ENCODE data around the gene FAHD1. TPM values are rescaled to one million over a fixed set of nuclear protein-coding genes. Genes with fewer than 3 reads are reported as not detected.

FAHD1 gene
- total RNA-seq (2011; cell fraction: chromatin; rRNA removed; ENCODE audit: low replicate concordance) = 5.4 and 10.8 TPM in 2 replicates
- total RNA-seq (2011; cell fraction: nucleolus; rRNA removed) = 15.9 and 20.5 TPM in 2 replicates
- 9.8 and 10.6 TPM in 2 replicates for total RNA-seq (2011; cell fraction: nucleoplasm; rRNA removed)
- total RNA-seq (2014; rRNA removed) (20.9 and 25.9 TPM in 2 replicates), total RNA-seq (2014; rRNA removed; fragmentation: Illumina TruSeq; extraction: Trizol) (6.8 and 7.1 TPM in 2 replicates), total RNA-seq (2015; rRNA removed; fragmentation: Illumina TruSeq; extraction: Trizol) (10.7 and 11.1 TPM in 2 replicates), total RNA-seq (2021) (9.6 and 12.1 TPM in 2 replicates), polyA plus RNA-seq (2011; rRNA removed) (8.0 and 11.2 TPM in 2 replicates), polyA plus RNA-seq (2014; fragmentation: Illumina TruSeq; extraction: Trizol) (6.7 and 7.1 TPM in 2 replicates), polyA plus RNA-seq (2014; fragmentation: Nextera tagmentation; extraction: Ambion mirVana) (1 to 10 TPM; 2.2 to 3.5 TPM), polyA plus RNA-seq (2014; rRNA removed) (14.3 and 14.8 TPM in 2 replicates), polyA minus RNA-seq (2011; rRNA and poly(A)+ RNA removed) (4.5 and 12.2 TPM in 2 replicates), Bru-seq, nascent RNA (percentile 55 among the genes with signal in this experiment), BruChase-seq, experiment 1, labeled RNA remaining after a 2-hour chase (percentile 53 among the genes with signal in this experiment), BruChase-seq, experiment 2, labeled RNA remaining after a 6-hour chase (percentile 56 among the genes with signal in this experiment)
- 10.1 and 27.8 TPM in 2 replicates for polyA plus RNA-seq (2011; cell fraction: cytosol; rRNA removed)
- polyA plus RNA-seq (2011; cell fraction: nucleus; rRNA removed) = 3.8 and 6.9 TPM in 2 replicates
- 9.2 and 12.0 TPM in 2 replicates for polyA plus RNA-seq (2012)
- polyA minus RNA-seq (2011; cell fraction: cytosol; rRNA and poly(A)+ RNA removed) = 9.6 and 13.4 TPM in 2 replicates
- polyA minus RNA-seq (2011; cell fraction: nucleus; rRNA and poly(A)+ RNA removed) = 9.6 and 10.6 TPM in 2 replicates
- long read RNA-seq, experiment 1, transcript FAHD1-203 (1 exons, 1,974 nt) = major isoform, 47 of 50 reads
- long read RNA-seq, experiment 1, partial matches to known transcripts = 0 of 50 reads
- long read RNA-seq, experiment 1, other reads (novel, unspliced or antisense) = 3 of 50 reads
- long read RNA-seq, experiment 2, transcript FAHD1-203 (1 exons, 1,974 nt) = major isoform, 16 of 16 reads
- long read RNA-seq, experiment 2, partial matches to known transcripts = 0 of 16 reads
- long read RNA-seq, experiment 2, other reads (novel, unspliced or antisense) = 0 of 16 reads
- long read RNA-seq, experiment 3, transcript FAHD1-203 (1 exons, 1,974 nt) = major isoform, 12 of 12 reads
- long read RNA-seq, experiment 3, partial matches to known transcripts = 0 of 12 reads
- long read RNA-seq, experiment 3, other reads (novel, unspliced or antisense) = 0 of 12 reads

DNA sequence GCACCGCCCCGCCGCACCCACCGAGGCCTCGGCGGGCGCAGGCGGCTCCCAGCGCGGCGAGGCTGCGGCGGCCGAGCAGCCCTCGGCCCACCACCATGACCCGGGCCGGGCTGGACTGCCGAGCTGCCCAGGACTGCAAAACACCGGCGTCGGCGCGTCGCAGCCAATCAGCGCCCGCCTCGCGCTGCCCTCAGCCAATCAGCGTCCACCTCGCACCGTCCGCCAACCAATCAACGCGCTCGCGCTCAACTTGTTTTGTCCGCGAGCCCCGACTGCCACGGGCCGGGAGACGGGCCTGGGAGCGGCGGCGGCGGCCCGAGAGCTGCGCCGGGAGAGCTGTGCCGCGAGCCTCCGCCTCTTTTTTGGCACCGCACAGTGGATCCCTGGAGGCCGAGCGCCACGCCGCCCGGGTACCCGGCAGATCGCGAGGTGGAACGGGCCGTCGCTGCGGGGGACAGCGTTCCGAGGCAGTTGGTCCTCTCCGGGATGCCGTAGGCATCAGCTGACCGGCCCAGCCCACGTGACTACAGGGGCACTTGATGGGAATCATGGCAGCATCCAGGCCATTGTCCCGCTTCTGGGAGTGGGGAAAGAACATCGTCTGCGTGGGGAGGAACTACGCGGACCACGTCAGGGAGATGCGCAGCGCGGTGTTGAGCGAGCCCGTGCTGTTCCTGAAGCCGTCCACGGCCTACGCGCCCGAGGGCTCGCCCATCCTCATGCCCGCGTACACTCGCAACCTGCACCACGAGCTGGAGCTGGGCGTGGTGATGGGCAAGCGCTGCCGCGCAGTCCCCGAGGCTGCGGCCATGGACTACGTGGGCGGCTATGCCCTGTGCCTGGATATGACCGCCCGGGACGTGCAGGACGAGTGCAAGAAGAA, at the start of gene FAHD1, which contains the start of gene HAGH:
TSS of gene FAHD1 (plus strand) at position 516 of the 883 bp plus-strand sequence. CDS start at position 549, 33 bp downstream.
TSS of gene HAGH (minus strand) at position 135 of the 883 bp plus-strand sequence. CDS start at position 97, 38 bp downstream.
- H3K27ac ChIP-seq (ENCODE audit: extremely low read depth, low read depth, low read length) = peak within 1 kb of the TSS; percentile 73
- in situ Hi-C loops (cut with MboI) = no loop called here
- TF ChIP-seq ZFP36 (IDR thresholded peaks at IDR 0.05; ENCODE audit: low read depth, low read length, partially characterized antibody) (peak; percentile 7), E2F3 (CRISPR knock-in tag; IDR thresholded peaks at IDR 0.05) (peak; percentile 34; the same call in 1 of the 2 replicates), TFAP4 (CRISPR knock-in tag; IDR thresholded peaks at IDR 0.05; ENCODE audit: borderline replicate concordance) (peak; percentile 100), ETS1 (conservative IDR thresholded peaks at IDR 0.05; ENCODE audit: control insufficient read depth, low read depth, low read length) (0 out of 2 replicates have a peak, but pooled peaks have one; percentile 51), ATF1 (CRISPR knock-in tag; IDR thresholded peaks at IDR 0.05) (no peak; the same call in 1 of the 2 replicates), ATF1 (tag; IDR thresholded peaks at IDR 0.05) (peak; percentile 94), ADNP (tag; IDR thresholded peaks at IDR 0.05) (no peak), E2F4 (CRISPR knock-in tag; IDR thresholded peaks at IDR 0.05; ENCODE audit: low read depth) (peak; percentile 61; the same call in 1 of the 2 replicates), ZKSCAN1 (IDR thresholded peaks at IDR 0.05; ENCODE audit: low read depth, low read length) (peak; percentile 50; the same call in 1 of the 2 replicates), ZBTB17 (CRISPR knock-in tag; IDR thresholded peaks at IDR 0.05) (peak; percentile 67), ETV6 (IDR thresholded peaks at IDR 0.05; ENCODE audit: borderline replicate concordance in 1 of 2, low read depth in 2 of 2, low read length in 1 of 2) (no peak), ETV6 (CRISPR knock-in tag; IDR thresholded peaks at IDR 0.05; ENCODE audit: borderline replicate concordance) (peak; percentile 60; the same call in 1 of the 2 replicates)

More for the DNA sequence above, at the start of gene FAHD1, which contains the start of gene HAGH:
- H3K4me2 ChIP-seq (ENCODE audit: insufficient read depth, low read length) = peak within 1 kb of the TSS; percentile 100
- no peaks in the 10 kb centered on the region for H3K9me3 ChIP-seq (replicated peaks; ENCODE audit: control insufficient read depth, insufficient read depth, low read depth, low read length)
- CTCF ChIA-PET (ENCODE audit: low intra/inter-chr PET ratio) = no interaction called here
- intact Hi-C loops (cut with micrococcal nuclease) = no loop called here
- BruUV-seq (replicated peaks) = no TSS peak
- H3K79me2 ChIP-seq (ENCODE audit: control insufficient read depth, insufficient read depth, low read length) = peaks cover 21% of the 10 kb centered on the region
- no peaks in the 10 kb centered on the region for H3K9me1 ChIP-seq (ENCODE audit: control insufficient read depth, insufficient read depth, low read length)
- WGBS (ENCODE audit: insufficient coverage, low coverage, missing lambda C conversion rate) = under 1% methylated on average over 76 of the region's 104 CpGs
- H3K4me3 ChIP-seq = peak within 1 kb of the TSS; percentile 68
- H2AFZ ChIP-seq (ENCODE audit: low read depth, low read length) = peak within 1 kb of the TSS; percentile 99
- peaks cover 16 to 33% of the 10 kb centered on the region in 2 experiments; a peak in 4 of 5 replicates for H3K4me1 ChIP-seq (replicated peaks in 1 of 2; ENCODE audit: control insufficient read depth in 2 of 2, insufficient read depth in 2 of 2, low read length in 2 of 2)
- H3K9ac ChIP-seq (ENCODE audit: insufficient read depth in 1 of 2, low read depth in 2 of 2, low read length in 2 of 2) = peak within 1 kb of the TSS; percentile 72 to 87
- DNase-seq (ENCODE audit: extremely low read depth in 1 of 4, low spot score in 3 of 4) (peak; percentile 96 to 100 (median 100)), ATAC-seq (peak; percentile 96), FAIRE-seq (peak; percentile 95)
- H3K36me3 ChIP-seq (ENCODE audit: control insufficient read depth, insufficient read depth, low read length) = peaks cover 13% of the 10 kb centered on the region; the same call in 2 of the 3 replicates
- H3K27me3 ChIP-seq (ENCODE audit: control insufficient read depth in 2 of 2, insufficient read depth in 2 of 2, low read length in 2 of 2) = no peaks in the 10 kb centered on the region
- peaks cover 9% of the 10 kb centered on the region for H4K20me1 ChIP-seq (replicated peaks; ENCODE audit: control insufficient read depth, insufficient read depth, low read length)
- POLR2A ChIA-PET = interaction anchor here (0.6 to 2.5 kb wide), 12 partner anchors 12 to 448 kb away, joined by 3 to 8 read pairs (median 3); partner anchors contain the start of genes EME2, MRPS34, NME3 and RPS2

Measured in K562 (cell line).